Epithelial cell of esophagus (primary cell): ENCODE results near the gene GABRA1.

Experiments used
- DNase-seq: peaks from one replicate; pipeline ENCODE4 v3.0.0; 2010; ENCODE audit warnings: low read depth
- H3K4me3 ChIP-seq: 2 replicates; pipeline ENCODE4 v1.5.1; 2011; ENCODE audit warnings: mild to moderate bottlenecking, low read length, control low read depth
- CTCF ChIP-seq: IDR thresholded peaks from 2 replicates; pipeline ENCODE4 v1.5.1; 2011; ENCODE audit warnings: low read depth, mild to moderate bottlenecking, low read length, control low read depth, inconsistent platforms; ENCODE audit not compliant: insufficient read depth; ENCODE audit errors: missing control alignments

GABRA1 gene

DNA sequence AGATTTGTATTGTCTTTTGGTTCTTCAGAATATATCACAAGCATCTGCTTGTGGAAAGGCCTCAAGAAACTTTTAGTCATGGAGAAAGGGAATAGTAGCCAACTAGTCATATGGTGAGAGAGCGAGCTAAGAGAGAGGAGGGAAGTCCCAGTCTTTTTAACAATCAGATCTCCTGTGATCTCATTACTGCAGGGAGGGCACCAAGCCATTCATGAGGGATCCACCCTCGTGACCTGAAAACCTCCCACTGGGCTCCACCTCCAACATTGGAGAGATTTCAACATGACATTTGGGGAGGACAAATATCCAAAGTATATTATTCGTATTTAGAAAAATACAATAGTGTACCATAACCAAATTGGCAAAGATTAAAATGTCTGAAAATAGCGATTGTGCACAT, 99.0 kb downstream of the GABRA1 start:
- no peak for DNase-seq
- no peak for TF ChIP-seq CTCF
- no peak overlapping the region for H3K4me3 ChIP-seq
